KMS-11 (cell line): ENCODE data around the gene UBALD2.

ENCODE experiments used
- H2AFZ ChIP-seq: fragments of 200-600 bp; sonication (generic); 2 replicates; pipeline ENCODE4 v1.6.1; 2016; ENCODE audit warnings: antibody characterized with exemption, mixed run types, low read depth
- H3K27ac ChIP-seq: fragments of 200-600 bp; sonication (generic); 2 replicates; pipeline ENCODE4 v1.6.1; 2016; ENCODE audit warnings: mild to moderate bottlenecking, mixed run types
- H3K27me3 ChIP-seq: fragments of 200-600 bp; sonication (generic); 2 replicates; pipeline ENCODE4 v1.6.1; 2017; ENCODE audit warnings: mild to moderate bottlenecking, low read depth, mixed run types, moderate library complexity; ENCODE audit not compliant: insufficient read depth
- H3K36me3 ChIP-seq: fragments of 200-600 bp; sonication (generic); 2 replicates; pipeline ENCODE4 v1.6.1; 2017; ENCODE audit warnings: mild to moderate bottlenecking, mixed run types; ENCODE audit not compliant: insufficient read depth
- H3K4me1 ChIP-seq: fragments of 200-600 bp; sonication (generic); 2 replicates; pipeline ENCODE4 v1.6.1; 2016; ENCODE audit warnings: mild to moderate bottlenecking, low read depth, mixed run types; ENCODE audit not compliant: poor library complexity, severe bottlenecking
- H3K4me2 ChIP-seq: fragments of 200-600 bp; sonication (generic); 2 replicates; pipeline ENCODE4 v1.7.0; 2016; ENCODE audit warnings: mild to moderate bottlenecking, mixed run types
- H3K4me3 ChIP-seq: fragments of 200-600 bp; sonication (generic); IDR thresholded peaks from 2 replicates; pipeline ENCODE4 v1.6.1; 2017; ENCODE audit warnings: low read depth, low read length, mixed read lengths; ENCODE audit not compliant: insufficient read depth
- H3K79me2 ChIP-seq: fragments of 200-600 bp; sonication (generic); 2 replicates; pipeline ENCODE4 v1.6.1; 2016; ENCODE audit warnings: low read depth, mixed run types; ENCODE audit not compliant: insufficient read depth
- H3K9ac ChIP-seq: fragments of 200-600 bp; sonication (generic); 2 replicates; pipeline ENCODE4 v1.6.1; 2016; ENCODE audit warnings: mild to moderate bottlenecking, mixed run types
- H4K20me1 ChIP-seq: fragments of 200-600 bp; sonication (generic); 2 replicates; pipeline ENCODE4 v1.6.1; 2016; ENCODE audit warnings: mild to moderate bottlenecking, mixed run types; ENCODE audit not compliant: insufficient read depth
- TF ChIP-seq, protein P1 (sequence below): fragments of 200-600 bp; sonication (generic); conservative IDR thresholded peaks from 2 replicates; pipeline ENCODE4 v1.6.1; 2017; ENCODE audit warnings: low read depth, mild to moderate bottlenecking, antibody characterized with exemption, low read length, moderate library complexity, mixed read lengths

The UBALD2 gene

GRCh38 chr17:76307299-76307965, 42.3 kb downstream of the UBALD2 start:
- TF ChIP-seq, protein P1, sequence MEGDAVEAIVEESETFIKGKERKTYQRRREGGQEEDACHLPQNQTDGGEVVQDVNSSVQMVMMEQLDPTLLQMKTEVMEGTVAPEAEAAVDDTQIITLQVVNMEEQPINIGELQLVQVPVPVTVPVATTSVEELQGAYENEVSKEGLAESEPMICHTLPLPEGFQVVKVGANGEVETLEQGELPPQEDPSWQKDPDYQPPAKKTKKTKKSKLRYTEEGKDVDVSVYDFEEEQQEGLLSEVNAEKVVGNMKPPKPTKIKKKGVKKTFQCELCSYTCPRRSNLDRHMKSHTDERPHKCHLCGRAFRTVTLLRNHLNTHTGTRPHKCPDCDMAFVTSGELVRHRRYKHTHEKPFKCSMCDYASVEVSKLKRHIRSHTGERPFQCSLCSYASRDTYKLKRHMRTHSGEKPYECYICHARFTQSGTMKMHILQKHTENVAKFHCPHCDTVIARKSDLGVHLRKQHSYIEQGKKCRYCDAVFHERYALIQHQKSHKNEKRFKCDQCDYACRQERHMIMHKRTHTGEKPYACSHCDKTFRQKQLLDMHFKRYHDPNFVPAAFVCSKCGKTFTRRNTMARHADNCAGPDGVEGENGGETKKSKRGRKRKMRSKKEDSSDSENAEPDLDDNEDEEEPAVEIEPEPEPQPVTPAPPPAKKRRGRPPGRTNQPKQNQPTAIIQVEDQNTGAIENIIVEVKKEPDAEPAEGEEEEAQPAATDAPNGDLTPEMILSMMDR: no peak
- H3K27me3 ChIP-seq: no peaks in the 10 kb centered on the region

GRCh38 chr17:76307966-76308338, 42.8 kb downstream of the UBALD2 start, which contains the start of gene QRICH2:
Gene QRICH2, minus strand, starts transcription at chr17:76308276. Its CDS starts 278 bp downstream, at chr17:76307998.
- Histone ChIP-seq H3K79me2 (no peaks in the 10 kb centered on the region), H3K27me3 (no peaks in the 10 kb centered on the region), H3K4me2 (no peak within 1 kb of the TSS), H3K27ac (no peak within 1 kb of the TSS), H2AFZ (no peak within 1 kb of the TSS), H3K9ac (no peak within 1 kb of the TSS), H4K20me1 (no peaks in the 10 kb centered on the region), H3K4me1 (peaks cover 3% of the 10 kb centered on the region), H3K36me3 (no peaks in the 10 kb centered on the region), H3K4me3 (no peak within 1 kb of the TSS)
- TF ChIP-seq, protein P1: no peak

More at GRCh38 chr17:76307299-76307965, 42.3 kb downstream of the UBALD2 start:
- H3K9ac ChIP-seq: no peak overlapping the region
- peaks cover 3% of the 10 kb centered on the region for H3K4me1 ChIP-seq
- H2AFZ ChIP-seq: no peak overlapping the region
- no peak overlapping the region for H3K4me3 ChIP-seq
- H3K4me2 ChIP-seq: no peak overlapping the region
- H3K36me3 ChIP-seq: no peaks in the 10 kb centered on the region
- no peaks in the 10 kb centered on the region for H4K20me1 ChIP-seq
- H3K79me2 ChIP-seq: no peaks in the 10 kb centered on the region
- H3K27ac ChIP-seq: no peak overlapping the region

DNA sequence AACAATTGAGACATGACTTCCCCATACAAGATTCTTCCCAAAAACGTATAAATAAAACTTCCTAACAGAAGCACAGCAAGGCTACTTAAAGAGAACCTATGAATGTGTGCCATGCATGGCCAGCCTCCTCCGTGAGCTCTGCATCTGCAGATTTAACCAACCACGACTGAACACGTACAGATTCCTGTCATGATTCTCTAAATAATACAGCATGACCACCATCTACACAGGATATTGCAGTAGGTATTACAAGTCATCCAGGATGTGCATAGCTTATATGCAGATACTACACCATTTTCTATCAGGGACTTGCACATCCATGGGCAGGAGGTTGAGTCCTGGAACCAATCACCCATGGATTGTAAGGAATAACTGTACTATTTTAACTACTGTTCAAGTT, 44.3 kb downstream of the UBALD2 start:
- no peak overlapping the region for H3K27ac ChIP-seq
- H3K27me3 ChIP-seq: no peaks in the 10 kb centered on the region
- H2AFZ ChIP-seq: no peak overlapping the region
- no peak overlapping the region for H3K4me3 ChIP-seq
- no peaks in the 10 kb centered on the region for H3K4me1 ChIP-seq
- H3K79me2 ChIP-seq: no peaks in the 10 kb centered on the region
- no peak overlapping the region for H3K4me2 ChIP-seq
- H4K20me1 ChIP-seq: no peaks in the 10 kb centered on the region
- H3K36me3 ChIP-seq: no peaks in the 10 kb centered on the region
- H3K9ac ChIP-seq: no peak overlapping the region
- TF ChIP-seq, protein P1: no peak

- H3K36me3 ChIP-seq: no peaks in the 10 kb centered on the region
- no peak overlapping the region for H3K4me2 ChIP-seq
- no peaks in the 10 kb centered on the region for H3K4me1 ChIP-seq
- H3K27me3 ChIP-seq: no peaks in the 10 kb centered on the region
- no peak overlapping the region for H2AFZ ChIP-seq
- no peaks in the 10 kb centered on the region for H3K79me2 ChIP-seq
- no peak overlapping the region for H3K27ac ChIP-seq
- TF ChIP-seq, protein P1: no peak
- H3K4me3 ChIP-seq: no peak overlapping the region
- no peaks in the 10 kb centered on the region for H4K20me1 ChIP-seq
- no peak overlapping the region for H3K9ac ChIP-seq
Measured at GRCh38 chr17:76312735-76313134, 47.6 kb downstream of the UBALD2 start.
